ENCODE results near the gene HILPDA.

The HILPDA gene

GRCh38 chr7:128431221-128431620, 24.5 kb upstream of the HILPDA start:
- no peak overlapping the region for H2AFZ ChIP-seq (ENCODE audit: low read depth, low read length, severe bottlenecking)
- no peak overlapping the region for H3K4me2 ChIP-seq (ENCODE audit: low read depth, low read length, poor library complexity, severe bottlenecking)
- H4K20me1 ChIP-seq (ENCODE audit: low read depth, low read length), result no peaks in the 10 kb centered on the region
- no peak overlapping the region for H3K4me3 ChIP-seq (ENCODE audit: insufficient read depth, low read length, poor library complexity, severe bottlenecking)
- H3F3A ChIP-seq (ENCODE audit: insufficient read depth), result peaks cover 8% of the 10 kb centered on the region; the same call in 1 of the 2 replicates
- no peaks in the 10 kb centered on the region for H3K9me2 ChIP-seq (replicated peaks; ENCODE audit: insufficient read depth, low read length)
- TF ChIP-seq EZH2phosphoT487 (conservative IDR thresholded peaks at IDR 0.05; ENCODE audit: low read length) (no peak), CTCF (IDR thresholded peaks at IDR 0.05; ENCODE audit: insufficient read depth, low read length, poor library complexity, severe bottlenecking) (no peak)
- H3K27me3 ChIP-seq (ENCODE audit: low read length), result no peaks in the 10 kb centered on the region
- H3K9ac ChIP-seq (ENCODE audit: low read length), result no peak overlapping the region
- no peaks in the 10 kb centered on the region for H3K36me3 ChIP-seq (ENCODE audit: low read length)
- no peaks in the 10 kb centered on the region for H3K79me2 ChIP-seq (ENCODE audit: insufficient read depth, low read length)
- H3K27ac ChIP-seq (ENCODE audit: low read depth, low read length), result no peak overlapping the region
- no peaks in the 10 kb centered on the region for H3K9me3 ChIP-seq (ENCODE audit: insufficient read depth, low read length)

- H3K4me3 ChIP-seq (ENCODE audit: insufficient read depth, low read length, poor library complexity, severe bottlenecking), result no peak overlapping the region
- H2AFZ ChIP-seq (ENCODE audit: low read depth, low read length, severe bottlenecking), result no peak overlapping the region
- TF ChIP-seq CTCF (IDR thresholded peaks at IDR 0.05; ENCODE audit: insufficient read depth, low read length, poor library complexity, severe bottlenecking) (no peak), EZH2phosphoT487 (conservative IDR thresholded peaks at IDR 0.05; ENCODE audit: low read length) (no peak)
- H3K4me2 ChIP-seq (ENCODE audit: low read depth, low read length, poor library complexity, severe bottlenecking), result no peak overlapping the region
- no peak overlapping the region for H3K9ac ChIP-seq (ENCODE audit: low read length)
- H3K9me2 ChIP-seq (replicated peaks; ENCODE audit: insufficient read depth, low read length), result no peaks in the 10 kb centered on the region
- H3K36me3 ChIP-seq (ENCODE audit: low read length), result no peaks in the 10 kb centered on the region
- no peaks in the 10 kb centered on the region for H3K79me2 ChIP-seq (ENCODE audit: insufficient read depth, low read length)
- no peaks in the 10 kb centered on the region for H3K27me3 ChIP-seq (ENCODE audit: low read length)
- H3K27ac ChIP-seq (ENCODE audit: low read depth, low read length), result no peak overlapping the region
- H4K20me1 ChIP-seq (ENCODE audit: low read depth, low read length), result no peaks in the 10 kb centered on the region
- peaks cover 8% of the 10 kb centered on the region; the same call in 1 of the 2 replicates for H3F3A ChIP-seq (ENCODE audit: insufficient read depth)
- H3K9me3 ChIP-seq (ENCODE audit: insufficient read depth, low read length), result no peaks in the 10 kb centered on the region
Measured at GRCh38 chr7:128431754-128432153, 23.9 kb upstream of the HILPDA start.

GRCh38 chr7:128434413-128435326, 21.0 kb upstream of the HILPDA start:
- H3K9ac ChIP-seq (ENCODE audit: low read length), result no peak overlapping the region
- H3K27me3 ChIP-seq (ENCODE audit: low read length), result no peaks in the 10 kb centered on the region
- H2AFZ ChIP-seq (ENCODE audit: low read depth, low read length, severe bottlenecking), result no peak overlapping the region
- no peaks in the 10 kb centered on the region for H3K36me3 ChIP-seq (ENCODE audit: low read length)
- H4K20me1 ChIP-seq (ENCODE audit: low read depth, low read length), result no peaks in the 10 kb centered on the region
- H3K9me3 ChIP-seq (ENCODE audit: insufficient read depth, low read length), result no peaks in the 10 kb centered on the region
- H3F3A ChIP-seq (ENCODE audit: insufficient read depth), result peaks cover 8% of the 10 kb centered on the region; the same call in 1 of the 2 replicates
- H3K9me2 ChIP-seq (replicated peaks; ENCODE audit: insufficient read depth, low read length), result no peaks in the 10 kb centered on the region
- no peak overlapping the region for H3K4me3 ChIP-seq (ENCODE audit: insufficient read depth, low read length, poor library complexity, severe bottlenecking)
- H3K27ac ChIP-seq (ENCODE audit: low read depth, low read length), result no peak overlapping the region
- H3K4me2 ChIP-seq (ENCODE audit: low read depth, low read length, poor library complexity, severe bottlenecking), result no peak overlapping the region
- TF ChIP-seq CTCF (IDR thresholded peaks at IDR 0.05; ENCODE audit: insufficient read depth, low read length, poor library complexity, severe bottlenecking) (no peak), EZH2phosphoT487 (conservative IDR thresholded peaks at IDR 0.05; ENCODE audit: low read length) (no peak)
- H3K79me2 ChIP-seq (ENCODE audit: insufficient read depth, low read length), result no peaks in the 10 kb centered on the region
